Body of pancreas (tissue), 4 donors: ENCODE measurements around the gene NXPH1.

Source experiments
- CTCF ChIP-seq, 7 experiments: fragments of 450-650 bp in 4 of 7; fragments of 200-600 bp in 3 of 7; sonication (generic) in 3 of 7; IDR thresholded peaks; one replicate each; pipeline ENCODE4 v1.5.1; 2016 to 2019; ENCODE audit warnings: antibody characterized with exemption in 7 of 7
- POLR2A ChIP-seq, 3 donors: fragments of 450-650 bp; IDR thresholded peaks; one replicate each; pipeline ENCODE4 v1.6.1; 2016; ENCODE audit warnings: antibody characterized with exemption in 3 of 3, mild to moderate bottlenecking in 2 of 3

GRCh38 chr7:8490391-8491045 lies 57.1 kb downstream of the NXPH1 start:
- TF ChIP-seq CTCF (IDR thresholded peaks at IDR 0.05) (no peak), POLR2A (IDR thresholded peaks at IDR 0.05) (no peak)
